ENCODE results near the gene FBXO30.

FBXO30 gene, protein sequence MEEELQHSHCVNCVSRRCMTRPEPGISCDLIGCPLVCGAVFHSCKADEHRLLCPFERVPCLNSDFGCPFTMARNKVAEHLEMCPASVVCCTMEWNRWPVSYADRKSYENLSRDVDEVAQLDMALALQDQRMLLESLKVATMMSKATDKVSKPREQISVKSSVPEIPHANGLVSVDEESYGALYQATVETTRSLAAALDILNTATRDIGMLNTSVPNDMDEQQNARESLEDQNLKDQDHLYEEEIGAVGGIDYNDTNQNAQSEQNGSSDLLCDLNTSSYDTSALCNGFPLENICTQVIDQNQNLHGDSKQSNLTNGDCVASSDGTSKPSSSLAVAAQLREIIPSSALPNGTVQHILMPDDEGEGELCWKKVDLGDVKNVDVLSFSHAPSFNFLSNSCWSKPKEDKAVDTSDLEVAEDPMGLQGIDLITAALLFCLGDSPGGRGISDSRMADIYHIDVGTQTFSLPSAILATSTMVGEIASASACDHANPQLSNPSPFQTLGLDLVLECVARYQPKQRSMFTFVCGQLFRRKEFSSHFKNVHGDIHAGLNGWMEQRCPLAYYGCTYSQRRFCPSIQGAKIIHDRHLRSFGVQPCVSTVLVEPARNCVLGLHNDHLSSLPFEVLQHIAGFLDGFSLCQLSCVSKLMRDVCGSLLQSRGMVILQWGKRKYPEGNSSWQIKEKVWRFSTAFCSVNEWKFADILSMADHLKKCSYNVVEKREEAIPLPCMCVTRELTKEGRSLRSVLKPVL

DNA sequence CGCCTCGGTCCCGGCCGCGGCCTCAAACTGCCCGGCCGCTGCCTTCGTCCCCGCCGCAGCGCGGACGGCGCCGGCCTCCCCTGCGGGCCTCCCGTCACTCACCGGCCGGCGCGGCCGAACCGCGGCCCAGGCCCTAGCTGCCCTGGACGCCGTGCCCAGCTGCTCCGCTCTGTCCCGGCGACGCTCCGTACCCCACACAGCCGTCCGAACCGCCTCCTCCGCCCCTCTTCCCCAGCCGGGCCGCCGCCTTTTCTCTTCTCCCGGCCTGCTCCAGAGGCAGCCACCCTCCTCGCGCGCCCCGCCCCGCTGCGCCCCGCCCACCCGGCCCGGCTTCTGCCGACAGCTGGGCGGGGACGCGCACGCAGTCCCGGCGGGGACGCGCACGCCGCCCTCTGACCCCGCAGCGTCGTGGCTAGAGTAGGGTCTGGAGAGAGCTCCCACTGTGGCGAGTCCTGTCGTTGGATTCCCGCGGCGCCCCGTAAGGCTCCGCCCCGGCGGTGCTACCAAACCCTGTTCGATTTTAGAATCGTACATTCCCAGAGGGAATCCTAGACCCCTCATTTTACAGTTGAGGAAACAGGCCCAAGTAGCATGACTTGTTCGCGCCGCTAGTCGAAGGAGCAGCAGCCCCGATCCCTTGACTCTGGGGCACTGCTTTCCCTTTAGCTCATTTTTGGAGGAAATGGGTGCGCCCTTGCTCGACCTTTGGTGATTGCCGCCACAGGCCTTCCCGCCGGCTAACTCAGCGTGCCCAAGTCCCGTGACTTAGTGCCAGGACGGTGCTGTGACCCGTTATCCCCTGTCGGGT lies at the start of gene FBXO30:
FBXO30 (minus strand) TSS at position 295 of the 808 bp plus-strand sequence. CDS start 8,390 bp downstream, outside the sequence.
- peak; percentile 96 for DNase-seq

DNA sequence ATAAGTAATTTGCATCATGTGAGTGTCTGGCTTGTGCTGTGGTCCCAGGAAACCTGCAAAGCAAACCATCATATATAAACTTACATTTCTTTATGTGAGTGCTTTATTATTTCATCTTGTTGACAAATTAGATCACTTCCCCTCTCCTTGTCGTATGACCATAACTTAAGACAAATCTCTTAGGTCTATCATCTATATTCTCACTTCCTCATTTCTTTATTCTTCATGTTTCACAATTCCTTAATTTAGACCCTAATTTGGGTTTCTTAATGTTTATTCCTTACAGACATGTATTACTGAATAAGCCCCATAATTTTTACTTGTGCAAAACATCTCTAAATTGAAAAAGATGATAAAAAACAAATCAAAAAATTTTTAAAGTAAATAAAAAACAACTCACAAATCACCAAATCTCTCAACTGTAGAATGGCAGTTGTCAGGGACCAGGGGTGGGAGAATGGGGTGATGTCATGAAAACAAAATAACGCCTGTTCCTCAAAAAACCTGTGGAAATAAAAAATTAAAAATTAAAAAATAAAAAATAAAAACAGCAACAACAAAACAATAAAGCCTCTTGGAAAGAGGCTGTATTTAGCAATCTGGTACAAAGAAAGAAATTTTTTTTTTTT lies 49.5 kb upstream of the FBXO30 start:
- DNase-seq = no peak

DNA sequence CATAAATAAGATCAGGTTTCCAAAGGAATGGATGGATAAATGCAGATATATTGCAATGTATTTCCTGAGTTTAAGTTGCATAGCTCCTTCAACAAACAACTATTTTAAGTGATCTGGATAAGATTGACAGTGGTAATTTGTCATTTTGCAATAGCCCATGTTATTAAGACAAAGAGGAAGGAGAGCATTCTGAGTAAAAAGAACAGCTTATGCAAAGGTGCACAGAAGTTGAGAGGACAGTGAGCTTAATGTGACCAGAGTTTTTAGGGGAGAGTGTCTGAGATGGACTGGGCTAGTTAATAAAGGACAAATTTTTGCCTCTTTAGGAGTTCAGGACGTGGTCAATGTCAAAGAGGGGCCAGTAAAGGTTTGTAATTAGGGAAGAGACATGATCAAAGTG lies 48.8 kb upstream of the FBXO30 start:
- no peak for DNase-seq

DNA sequence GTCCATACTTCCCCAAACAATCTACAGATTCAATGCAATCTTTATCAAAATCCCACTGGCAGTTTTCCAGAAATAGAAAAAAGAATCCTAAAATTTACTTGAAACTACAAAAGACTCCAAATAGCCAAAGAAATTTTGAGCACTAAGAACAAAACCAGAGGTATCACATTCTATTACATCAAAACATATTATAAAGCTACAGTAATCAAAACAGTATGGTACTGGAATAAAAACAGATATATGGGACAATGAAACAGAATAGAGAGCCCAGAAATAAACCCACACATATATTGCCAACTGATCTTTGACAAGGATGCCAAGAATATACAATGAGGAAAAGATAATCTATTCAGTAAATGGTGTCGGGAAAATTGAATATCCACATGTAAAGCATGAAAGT lies 46.0 kb upstream of the FBXO30 start:
- DNase-seq = no peak

DNA sequence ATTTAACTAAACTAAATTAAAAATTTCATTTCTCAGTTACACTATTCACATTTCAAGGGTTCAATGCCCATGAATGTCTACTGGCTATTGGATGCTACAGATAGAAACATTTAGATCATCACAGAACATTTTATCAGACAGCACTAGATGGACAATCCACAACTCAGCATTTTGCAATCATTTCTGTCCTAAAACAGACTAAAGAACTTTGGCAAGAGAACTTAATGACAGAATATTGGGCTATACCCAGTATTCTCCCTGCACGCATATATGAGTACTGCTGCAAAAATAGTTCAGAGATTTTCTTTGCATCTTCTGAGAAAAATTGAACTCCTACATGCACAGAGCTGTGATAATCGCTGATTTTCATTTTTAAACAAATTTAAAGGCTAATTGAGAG lies 36.1 kb upstream of the FBXO30 start:
- DNase-seq = no peak

DNA sequence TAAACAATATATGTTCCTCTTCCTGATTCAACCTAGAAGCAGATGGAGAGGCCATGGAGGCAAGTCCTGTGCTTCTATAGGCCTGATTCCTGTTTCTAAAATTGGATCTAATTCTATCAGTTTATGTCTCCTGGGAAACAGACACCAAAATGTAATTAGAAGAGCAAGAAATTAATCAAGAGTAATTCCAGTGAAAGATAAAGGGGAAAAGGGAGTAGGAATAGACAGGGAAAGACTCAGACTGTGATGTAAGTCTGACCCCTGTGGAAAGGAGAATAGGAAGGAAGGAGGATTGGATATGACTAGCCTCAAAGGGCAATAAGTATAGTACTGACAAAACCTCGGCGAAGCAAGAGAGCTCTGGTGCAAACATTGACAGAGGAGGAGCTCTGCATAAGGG lies 33.9 kb upstream of the FBXO30 start:
- no peak for DNase-seq

DNA sequence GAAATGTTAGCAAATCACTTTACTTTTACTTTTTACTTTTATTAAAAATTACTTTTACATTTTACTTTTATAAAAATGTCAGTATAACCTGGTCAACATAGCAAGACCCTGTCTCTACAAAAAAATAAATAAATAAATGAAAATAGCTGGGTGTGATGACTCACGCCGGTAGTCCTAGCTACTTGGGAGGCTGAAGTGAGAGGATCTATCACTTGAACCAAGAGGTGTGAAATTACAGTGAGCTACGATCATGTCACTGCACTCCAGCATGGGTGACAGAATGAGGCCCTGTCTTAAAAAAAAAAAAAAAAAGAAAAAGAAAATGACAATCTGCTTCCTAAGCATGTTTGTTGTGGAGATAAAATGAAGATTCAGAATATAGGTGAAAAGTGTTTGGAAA lies 31.0 kb upstream of the FBXO30 start:
- no peak for DNase-seq

DNA sequence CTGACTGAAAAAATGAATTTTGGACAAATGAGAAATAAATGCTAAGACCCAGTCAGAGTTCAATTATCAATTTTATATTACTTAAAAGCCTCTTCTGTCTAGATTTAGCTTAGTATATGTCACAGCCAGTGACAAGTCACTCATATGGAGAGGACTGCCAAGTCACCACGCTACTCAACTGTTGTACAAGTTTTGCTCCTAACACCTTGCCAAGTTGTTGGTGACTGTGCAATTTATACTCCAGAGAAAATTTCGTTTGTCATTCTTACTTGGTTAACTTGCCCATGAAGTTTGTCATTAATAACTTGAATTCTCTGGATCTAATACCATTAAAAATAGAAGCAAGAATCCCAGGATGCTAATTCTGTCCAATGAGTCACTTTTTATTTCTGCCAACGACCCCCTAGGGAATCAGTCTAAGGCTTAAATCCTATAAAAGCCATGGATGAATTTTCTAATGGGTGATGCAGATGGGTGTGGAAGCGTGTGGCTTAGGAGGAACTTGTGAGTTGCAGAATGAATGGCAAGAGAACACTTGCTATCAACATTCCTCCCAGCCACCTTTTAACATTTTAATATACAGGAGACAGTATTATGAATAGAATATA lies 30.4 kb upstream of the FBXO30 start:
- no peak for DNase-seq

DNA sequence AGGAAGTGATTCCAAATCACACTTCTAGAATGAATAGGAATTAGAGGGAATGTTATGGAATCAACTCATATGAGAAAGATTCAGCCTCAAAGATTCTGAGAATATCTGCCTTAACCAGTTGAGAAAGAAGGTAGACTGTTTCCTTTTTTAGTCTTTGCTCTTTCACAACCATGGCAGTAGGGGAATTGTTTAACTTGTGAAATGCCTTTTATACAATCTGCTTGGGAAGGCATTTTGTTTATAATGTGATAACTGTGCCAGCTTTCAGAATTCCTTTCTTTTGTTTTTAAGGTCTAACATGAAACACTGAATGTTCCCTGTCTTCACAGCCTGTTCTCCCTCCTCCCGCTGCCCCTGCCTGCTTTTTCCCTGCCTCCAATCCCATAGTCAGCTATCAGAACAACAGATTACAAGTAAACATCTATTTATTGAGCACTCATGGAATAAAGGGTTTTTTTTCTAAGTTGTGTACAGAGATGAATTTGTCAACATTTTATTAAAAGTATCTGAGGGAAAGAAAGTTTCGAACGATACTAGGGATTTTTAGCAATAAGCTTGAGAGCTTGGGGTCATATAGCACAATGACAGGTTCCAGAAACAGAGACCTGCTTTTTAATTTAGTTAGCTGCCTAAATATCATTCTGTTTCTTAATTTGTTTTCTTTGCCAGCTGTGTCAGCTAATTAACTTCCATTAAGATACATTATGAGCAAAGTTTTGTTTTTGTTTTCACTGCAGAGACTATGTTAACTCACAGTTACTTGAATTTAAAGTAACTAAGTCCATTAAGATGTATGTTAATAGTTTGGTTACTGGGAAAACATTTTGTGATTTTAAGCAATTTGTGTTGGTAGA lies 28.3 kb upstream of the FBXO30 start:
- DNase-seq = no peak

DNA sequence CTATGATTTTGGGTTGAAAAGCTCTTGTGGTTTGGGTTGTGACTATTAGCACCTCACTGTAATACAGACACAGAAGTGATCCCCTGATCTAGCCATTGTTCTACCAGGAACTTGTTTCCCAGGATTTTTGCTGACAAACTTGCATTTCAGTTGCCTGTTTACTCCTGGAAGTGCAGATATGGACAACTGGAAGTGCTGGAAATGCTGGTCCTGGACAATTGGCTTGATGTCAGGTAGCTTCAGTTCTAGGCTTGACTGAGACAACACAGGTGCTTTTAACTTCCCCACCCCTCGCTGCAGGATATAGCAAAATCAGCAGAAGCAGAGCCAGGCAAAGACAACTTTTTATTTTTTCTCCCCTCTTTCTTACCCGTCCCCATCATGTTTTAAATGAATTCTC lies 27.1 kb upstream of the FBXO30 start:
- no peak for DNase-seq

DNA sequence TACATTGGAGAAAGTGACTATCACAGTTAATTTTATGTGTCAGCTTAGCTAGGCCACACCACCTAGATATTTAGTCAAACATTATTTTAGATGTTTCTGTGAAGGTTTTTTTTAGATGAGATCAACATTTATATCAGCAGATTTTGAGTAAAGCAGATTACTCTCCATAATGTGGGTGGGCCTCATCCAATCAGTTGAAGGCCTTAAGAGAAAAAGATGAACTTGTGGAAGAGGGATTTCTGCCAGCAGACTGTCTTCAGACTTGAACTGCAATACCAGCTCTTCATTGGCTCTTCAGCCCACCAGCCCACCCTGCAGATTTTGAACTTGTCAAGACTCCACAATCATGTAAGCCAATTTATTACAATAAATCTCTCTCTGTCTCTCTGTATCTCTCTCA lies 25.1 kb upstream of the FBXO30 start:
- DNase-seq = no peak

DNA sequence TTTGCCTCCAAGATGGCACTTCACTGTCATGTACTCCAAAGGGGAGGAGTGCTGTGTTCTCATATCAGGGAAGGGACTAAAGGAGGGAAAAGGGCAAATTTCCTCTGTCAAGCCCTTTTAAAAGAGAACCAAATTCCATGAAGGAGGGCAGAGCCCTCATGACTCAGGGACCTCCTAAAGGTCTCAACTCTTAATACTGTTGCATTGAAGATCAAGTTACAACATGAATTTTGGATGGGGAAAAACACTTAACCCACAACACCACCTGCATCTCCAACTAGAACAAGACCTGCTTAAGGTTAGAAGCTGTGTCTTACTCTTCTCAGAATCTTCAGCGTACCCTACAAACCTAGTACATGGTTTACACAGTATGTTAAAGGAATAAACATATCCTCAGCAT lies 23.7 kb upstream of the FBXO30 start:
- DNase-seq = no peak

DNA sequence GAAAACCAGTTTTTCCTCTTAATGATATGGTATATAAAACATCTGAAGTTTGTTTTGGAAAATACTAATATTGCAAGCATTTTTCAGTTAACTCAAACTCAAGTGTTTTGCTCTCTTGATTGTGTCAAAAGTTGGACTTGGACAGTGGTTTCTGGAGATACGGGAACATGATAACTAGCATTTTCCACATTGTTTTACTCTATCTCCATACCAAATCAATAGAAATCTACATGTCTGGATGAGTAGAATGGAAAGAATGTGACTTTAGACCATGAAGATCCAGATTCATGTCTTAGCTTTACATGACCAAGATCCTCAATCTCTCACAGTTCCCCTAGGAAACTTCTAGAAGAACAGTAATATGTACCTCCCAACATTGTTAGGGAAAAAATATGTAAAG lies 22.2 kb upstream of the FBXO30 start:
- no peak for DNase-seq

DNA sequence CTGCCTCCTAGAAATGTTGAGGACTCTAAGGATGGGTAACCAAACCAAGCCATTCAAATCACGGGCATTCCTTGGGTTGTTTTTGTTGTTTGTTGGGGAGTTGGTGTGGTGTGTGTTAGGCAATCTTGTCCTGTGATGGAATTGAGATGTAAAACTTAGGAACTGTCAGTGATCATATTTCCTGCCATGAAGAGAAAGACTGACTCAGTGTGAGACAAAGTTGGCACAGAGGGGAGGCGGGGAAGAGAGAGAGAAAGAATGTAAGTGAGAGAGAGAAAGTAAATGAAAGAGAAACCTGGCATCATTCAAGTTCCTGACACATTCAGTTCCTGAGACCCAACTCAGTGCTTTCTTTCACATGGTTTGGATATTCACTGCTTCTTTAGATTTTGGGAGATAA lies 21.6 kb upstream of the FBXO30 start:
- DNase-seq = no peak

DNA sequence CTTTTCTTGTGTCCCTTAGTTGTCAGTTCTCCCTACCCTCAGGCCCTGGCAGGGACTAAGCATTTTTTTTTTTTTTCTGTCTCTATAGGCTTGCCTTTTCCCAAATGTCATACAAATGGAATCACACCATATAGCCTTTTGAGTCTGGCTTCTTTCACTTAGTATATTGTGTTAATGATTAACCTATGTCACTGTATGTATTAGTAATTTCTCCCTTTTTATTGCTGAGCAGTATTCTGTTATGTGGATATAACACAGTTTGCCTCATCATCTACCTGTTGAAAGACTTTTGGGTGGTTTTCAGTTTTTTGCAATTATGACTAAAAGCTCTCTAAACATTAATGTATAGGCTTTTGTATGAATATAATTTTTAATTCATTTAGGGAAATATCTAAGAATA lies 16.0 kb upstream of the FBXO30 start:
- no peak for DNase-seq

DNA sequence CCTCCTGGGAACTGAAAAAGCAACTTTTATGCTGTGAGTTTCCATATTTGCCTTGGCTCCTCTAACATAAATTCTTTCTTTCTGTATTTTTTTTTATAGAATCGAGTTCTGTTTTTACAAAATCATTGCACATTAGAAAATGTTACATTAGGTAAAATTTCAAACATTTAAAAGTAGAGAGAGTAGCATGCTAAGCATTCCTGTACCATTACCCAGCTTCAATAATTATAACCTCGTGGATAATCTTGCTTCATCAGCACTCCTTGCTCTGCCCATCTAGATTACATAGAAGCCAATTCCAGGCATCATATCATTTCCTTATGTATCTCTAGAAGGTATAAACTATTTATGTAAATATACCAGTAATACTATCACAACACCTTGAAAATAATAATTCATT lies 15.4 kb upstream of the FBXO30 start:
- no peak for DNase-seq

DNA sequence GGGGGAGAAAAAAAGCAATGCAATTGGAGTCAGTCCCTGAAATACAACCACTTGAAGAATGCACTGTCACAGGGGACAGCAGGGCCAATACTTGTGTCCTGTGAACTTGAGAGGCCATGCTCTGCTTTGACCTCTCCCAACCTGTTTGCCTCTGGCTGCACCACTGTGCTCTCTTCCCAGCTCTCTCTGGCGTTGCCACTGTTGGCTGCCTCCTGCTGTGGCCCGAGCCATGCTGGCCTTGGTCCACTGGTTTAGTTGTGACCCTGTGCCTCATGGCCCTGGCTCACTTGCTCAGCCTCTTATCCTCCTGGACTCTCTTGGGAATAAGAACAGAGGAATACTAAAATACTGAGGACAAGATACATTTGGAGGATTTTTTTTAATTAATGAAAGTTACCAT lies 14.5 kb upstream of the FBXO30 start:
- no peak for DNase-seq

DNA sequence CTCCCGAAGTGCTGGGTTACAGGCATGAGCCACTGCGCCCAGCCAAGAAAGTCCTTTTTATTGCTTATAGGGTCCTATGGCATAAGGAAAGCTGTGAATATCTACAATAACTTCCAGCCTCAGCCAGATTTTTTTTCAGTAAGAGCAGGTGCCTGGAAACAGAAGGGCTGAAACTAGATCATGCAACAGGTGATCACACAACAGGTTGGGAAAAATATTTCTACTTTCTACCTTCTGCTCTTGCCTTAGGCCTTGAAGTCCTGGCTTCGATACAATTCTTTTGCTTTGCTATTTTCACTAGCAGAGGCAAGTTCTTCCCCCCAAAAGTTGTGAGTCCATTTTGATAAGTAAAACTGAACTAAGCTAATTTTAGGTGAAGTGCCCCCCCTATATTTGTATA lies 9.7 kb upstream of the FBXO30 start:
- no peak for DNase-seq

DNA sequence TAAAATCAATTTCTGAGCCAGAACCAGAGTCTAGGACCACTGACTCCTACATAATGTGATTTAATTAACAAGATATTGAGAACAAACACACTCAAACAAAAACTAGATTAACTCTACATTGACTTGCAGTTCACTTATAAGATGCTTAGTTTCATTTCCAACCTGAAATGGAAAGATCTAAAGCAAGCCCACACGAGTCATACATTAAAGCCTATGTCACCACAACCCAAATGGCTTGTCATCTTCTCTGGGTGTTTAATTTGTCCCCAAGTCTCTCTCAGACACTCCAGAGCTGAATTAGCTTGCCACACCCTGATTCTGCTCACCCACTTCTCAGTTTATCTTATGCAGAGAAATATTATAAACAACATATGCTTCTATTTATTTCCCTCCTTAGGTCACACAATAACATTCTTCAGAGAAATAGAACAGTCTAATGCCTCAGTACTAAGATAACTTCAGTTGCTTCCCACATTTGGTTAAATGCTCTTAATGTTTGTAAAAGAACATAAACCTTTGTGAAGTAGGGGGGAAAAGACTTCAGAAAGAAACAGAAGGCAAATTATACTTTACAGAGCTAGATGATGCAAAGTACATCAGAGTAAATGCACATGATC lies 8.8 kb upstream of the FBXO30 start:
- no peak for DNase-seq

DNA sequence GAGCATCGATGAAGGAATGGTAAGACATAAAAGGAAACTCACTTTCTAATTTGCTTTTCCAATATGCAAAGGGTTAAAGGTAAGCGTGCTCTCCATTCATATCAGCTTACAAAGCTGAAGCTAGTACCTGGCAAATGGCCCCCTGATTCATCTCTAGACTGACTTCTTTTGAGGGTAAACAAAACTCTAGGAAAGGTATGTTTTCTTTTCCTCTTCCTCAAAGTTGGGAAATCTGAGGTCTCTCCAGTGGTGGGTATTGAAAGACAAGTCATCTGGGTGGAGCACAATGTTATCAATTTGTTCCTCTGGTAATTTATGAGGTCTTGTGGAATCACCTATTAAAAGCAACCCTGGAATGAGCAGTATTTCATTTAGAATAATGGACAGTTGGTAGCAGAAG lies 7.9 kb upstream of the FBXO30 start:
- no peak for DNase-seq

DNA sequence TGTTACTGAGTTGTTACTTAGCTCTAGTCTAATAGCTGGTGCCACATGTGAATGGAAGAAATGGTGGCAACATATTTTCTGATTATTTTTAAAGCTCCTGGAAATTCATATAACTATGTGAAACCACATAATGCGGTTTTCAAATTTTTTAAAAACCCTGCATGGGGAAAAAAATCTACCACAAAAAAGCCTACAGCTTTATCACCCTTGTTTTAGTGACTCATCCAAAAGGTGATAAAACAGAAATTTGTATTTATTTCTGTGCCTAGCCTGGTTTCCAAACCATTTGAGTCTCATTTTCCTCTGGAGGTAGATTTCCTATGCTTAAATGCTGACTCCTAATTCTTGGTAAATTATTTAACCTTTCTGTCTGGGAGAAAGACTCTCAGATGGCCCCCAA lies 5.4 kb upstream of the FBXO30 start:
- no peak for DNase-seq
